ENCODE measurements around the gene NINJ2. TPM values are rescaled to one million over a fixed set of nuclear protein-coding genes. Genes with fewer than 3 reads are reported as not detected.
A peak's percentile ranks its signal among the peaks of the same experiment; 100 is the strongest.
"Not testable (repeated sequence)": the region's sequence is repeated elsewhere in the genome, so short reads cannot be mapped to it uniquely, and the experiment has no call there.

The NINJ2 gene
- total RNA-seq, 2 donors from 2014 or later, result 5.2 to 7.0 TPM

- intact Hi-C loops (cut with DNase I), result loop anchor here (10.0 kb wide), 3 partner anchors 65 to 365 kb away; partner anchors contain the start of genes RAD52 (in 1 of the 2) and WNK1 (in 1 of the 2)
- ATAC-seq (no peak), DNase-seq (no peak)
These were observed 83.7 kb downstream of the NINJ2 start for GRCh38 chr12:579420-580110.

GRCh38 chr12:578748-579419 lies 84.4 kb downstream of the NINJ2 start:
- no peak for ATAC-seq

DNA sequence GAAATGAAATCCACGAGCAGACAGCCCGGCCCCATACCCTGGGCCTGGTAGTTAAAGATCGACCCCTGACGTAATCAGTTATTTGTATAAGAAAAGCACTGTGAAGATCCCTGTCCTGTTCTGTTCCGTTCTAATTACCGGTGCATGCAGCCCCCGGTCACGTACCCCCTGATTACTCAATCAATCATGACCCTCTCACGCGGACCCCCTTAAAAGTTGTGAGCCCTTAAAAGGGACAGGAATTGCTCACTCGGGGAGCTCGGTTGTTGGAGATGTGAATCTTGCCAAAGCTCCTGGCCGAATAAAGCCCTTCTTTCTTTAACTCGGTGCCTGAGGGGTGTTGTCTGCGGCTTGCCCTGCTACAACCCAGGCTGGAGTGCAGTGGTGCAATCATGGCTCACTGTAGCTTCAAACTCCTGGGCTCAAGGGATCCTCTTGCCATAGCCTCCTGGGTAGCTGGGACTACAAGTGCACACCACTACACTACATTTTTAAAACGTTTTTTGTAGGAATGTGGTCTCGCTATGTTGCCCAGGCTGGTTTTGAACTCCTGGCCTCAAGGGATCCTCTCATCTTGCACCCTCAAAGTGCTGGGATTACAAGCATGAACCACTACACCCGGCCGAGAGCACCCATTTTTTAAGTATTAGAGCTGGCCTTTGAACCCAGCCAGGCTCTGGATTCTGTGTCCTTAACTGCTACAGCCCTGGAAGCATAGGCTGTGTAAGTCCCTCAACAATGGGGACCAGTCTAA lies 85.1 kb downstream of the NINJ2 start:
- peak; percentile 9 for DNase-seq
- not testable (repeated sequence) for ATAC-seq
- intact Hi-C loops (cut with DNase I), result loop anchor here (10.0 kb wide), 2 partner anchors 177 to 367 kb away; partner anchors contain the start of genes RAD52 (in 1 of the 2) and WNK1 (in 1 of the 2)

More at GRCh38 chr12:578748-579419, 84.4 kb downstream of the NINJ2 start:
- peak; percentile 21 for DNase-seq
- intact Hi-C loops (cut with DNase I), result loop anchor here (10.0 kb wide), 2 partner anchors 176 to 366 kb away; partner anchors contain the start of genes RAD52 (in 1 of the 2) and WNK1 (in 1 of the 2)

DNA sequence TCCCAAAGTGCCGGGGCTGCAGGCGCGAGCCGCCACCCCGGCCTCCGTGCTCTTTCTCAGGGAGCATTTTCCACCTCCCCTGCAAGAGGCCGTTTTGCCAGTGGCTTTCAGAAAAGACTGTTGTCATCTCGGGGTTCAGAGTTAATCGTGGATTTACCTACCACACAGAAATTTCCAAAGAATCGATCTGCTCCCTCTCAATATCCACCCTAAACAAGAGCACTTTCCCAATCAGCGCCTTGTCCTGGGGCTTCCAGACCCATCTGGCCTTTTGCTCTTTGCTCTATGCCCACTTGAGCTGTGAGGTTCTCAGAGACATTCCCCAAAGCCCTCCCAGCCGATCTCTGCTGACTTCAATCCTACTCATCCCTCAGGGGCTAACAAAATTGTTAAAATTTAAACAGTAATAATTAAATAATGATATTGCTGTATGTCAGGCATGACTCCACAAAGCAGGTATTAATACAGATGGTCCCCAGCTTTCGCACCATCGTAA lies 86.6 kb downstream of the NINJ2 start:
- DNase-seq (no peak), ATAC-seq (no peak)

GRCh38 chr12:575948-576614 lies 87.2 kb downstream of the NINJ2 start:
- intact Hi-C loops (cut with DNase I), result loop anchor here (10.0 kb wide), 2 partner anchors 179 to 369 kb away; partner anchors contain the start of genes RAD52 (in 1 of the 2) and WNK1 (in 1 of the 2)
- DNase-seq (peak; percentile 84), ATAC-seq (peak; percentile 64 to 69)

More for the DNA sequence above, 86.6 kb downstream of the NINJ2 start:
- intact Hi-C loops (cut with DNase I), result loop anchor here (10.0 kb wide), 2 partner anchors 178 to 368 kb away; partner anchors contain the start of genes RAD52 (in 1 of the 2) and WNK1 (in 1 of the 2)

- ATAC-seq (peak in 1 of 2 donors; percentile 9), DNase-seq (peak; percentile 59)
- intact Hi-C loops (cut with DNase I), result loop anchor here (10.0 kb wide), 2 partner anchors 180 to 370 kb away; partner anchors contain the start of genes RAD52 (in 1 of the 2) and WNK1 (in 1 of the 2)
These were observed 88.1 kb downstream of the NINJ2 start for GRCh38 chr12:575129-575502.

DNA sequence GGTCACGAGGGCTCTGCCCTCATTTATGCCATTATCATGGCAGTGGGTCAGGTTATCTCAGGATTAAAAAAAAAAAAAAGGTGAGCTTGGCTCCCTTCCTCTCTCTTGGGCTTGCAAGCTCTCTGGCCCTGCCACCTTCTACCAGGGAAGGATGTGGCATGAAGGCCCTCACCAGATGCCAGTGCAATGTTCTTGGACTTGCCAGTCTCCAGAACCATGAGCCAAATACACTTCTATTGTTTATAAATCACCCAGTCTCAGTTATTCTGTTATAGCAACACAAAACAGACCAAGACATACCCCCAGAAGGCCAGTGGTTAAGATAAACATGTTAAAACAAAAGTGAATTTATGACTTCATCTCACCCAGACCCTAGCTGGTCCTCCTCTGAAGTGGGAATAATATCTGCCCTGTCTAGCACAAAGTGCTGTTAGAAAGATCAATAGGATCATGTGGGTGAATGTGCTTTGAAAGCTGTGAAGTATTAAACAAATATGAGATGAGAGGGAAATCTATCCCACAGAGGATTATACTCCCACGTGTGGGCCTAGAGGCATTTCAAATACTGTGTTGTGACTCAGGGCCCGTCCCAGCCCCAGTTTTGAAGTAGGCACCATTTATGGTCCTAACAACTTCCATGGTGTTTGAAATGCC lies 88.6 kb downstream of the NINJ2 start:
- peak; percentile 7 for DNase-seq
- intact Hi-C loops (cut with DNase I), result loop anchor here (5.0 to 10.0 kb wide), 3 partner anchors 58 to 370 kb away; partner anchors contain the start of genes RAD52 (in 1 of the 2) and WNK1 (in 1 of the 2)
- no peak for ATAC-seq

- ATAC-seq, result no peak
- intact Hi-C loops (cut with DNase I), result loop anchor here (5.0 to 10.0 kb wide), 3 partner anchors 59 to 372 kb away; partner anchors contain the start of genes RAD52 (in 1 of the 2) and WNK1 (in 1 of the 2)
- peak; percentile 1 for DNase-seq
These were observed 90.0 kb downstream of the NINJ2 start for GRCh38 chr12:573232-573631.

DNA sequence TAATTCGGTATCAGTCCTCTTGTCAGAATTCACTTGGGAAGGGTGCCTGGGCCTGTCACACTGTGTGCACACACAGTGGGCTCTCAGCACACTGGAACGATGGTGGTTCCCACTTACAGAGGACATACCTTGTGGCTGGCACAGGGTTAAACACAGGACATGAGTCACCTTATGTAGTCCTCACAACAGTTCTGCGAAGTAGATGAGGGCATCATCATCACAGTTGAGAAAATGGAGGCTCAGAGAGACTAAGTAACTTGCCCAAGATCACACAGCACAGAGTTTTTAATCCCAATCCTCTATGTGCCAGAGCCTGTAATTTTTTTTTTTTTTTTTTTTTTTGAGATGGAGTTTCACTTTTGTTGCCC lies 90.7 kb downstream of the NINJ2 start:
- no peak for ATAC-seq
- intact Hi-C loops (cut with DNase I), result loop anchor here (5.0 to 10.0 kb wide), 3 partner anchors 60 to 372 kb away; partner anchors contain the start of genes RAD52 (in 1 of the 2) and WNK1 (in 1 of the 2)
- no peak for DNase-seq

DNA sequence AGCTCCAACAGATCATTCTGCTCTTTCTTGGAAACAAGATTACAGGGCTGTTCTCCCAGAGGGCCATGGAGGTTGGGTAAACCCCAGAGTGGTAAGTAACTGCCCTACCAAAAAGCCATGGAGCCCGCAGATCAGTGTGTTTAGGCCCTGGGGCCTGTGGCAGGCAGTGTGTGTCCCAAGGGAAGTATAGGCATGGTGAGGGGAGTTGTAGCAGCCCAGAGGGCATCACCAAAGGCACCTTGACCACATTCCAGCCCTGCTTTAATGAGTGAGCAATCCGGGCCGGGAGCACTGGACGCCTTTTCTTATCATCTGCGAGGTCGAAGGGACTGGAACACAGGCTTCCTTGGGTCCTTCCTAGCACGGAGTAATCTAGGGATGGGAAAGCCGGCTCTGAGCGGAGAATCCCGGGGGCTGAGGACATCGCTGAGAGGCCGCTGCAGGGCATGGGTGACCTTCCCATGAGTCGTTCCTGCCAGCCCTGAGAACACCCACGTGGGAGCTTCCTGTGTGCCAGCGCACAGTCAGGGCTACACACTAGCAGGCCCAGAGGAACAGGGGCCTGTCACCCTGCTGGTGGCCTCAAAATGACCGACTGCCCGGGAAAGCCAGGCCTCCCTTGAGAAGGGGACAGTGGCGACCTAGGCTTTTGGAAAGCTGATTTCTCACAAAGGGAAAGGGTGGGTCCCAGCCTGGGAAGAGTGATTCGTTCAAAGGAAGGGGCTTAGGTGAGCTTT lies 91.3 kb downstream of the NINJ2 start:
- DNase-seq, result peak; percentile 58
- ATAC-seq, result peak; percentile 13 to 27
- intact Hi-C loops (cut with DNase I), result loop anchor here (5.0 to 10.0 kb wide), 3 partner anchors 60 to 373 kb away; partner anchors contain the start of genes RAD52 (in 1 of the 2) and WNK1 (in 1 of the 2)

DNA sequence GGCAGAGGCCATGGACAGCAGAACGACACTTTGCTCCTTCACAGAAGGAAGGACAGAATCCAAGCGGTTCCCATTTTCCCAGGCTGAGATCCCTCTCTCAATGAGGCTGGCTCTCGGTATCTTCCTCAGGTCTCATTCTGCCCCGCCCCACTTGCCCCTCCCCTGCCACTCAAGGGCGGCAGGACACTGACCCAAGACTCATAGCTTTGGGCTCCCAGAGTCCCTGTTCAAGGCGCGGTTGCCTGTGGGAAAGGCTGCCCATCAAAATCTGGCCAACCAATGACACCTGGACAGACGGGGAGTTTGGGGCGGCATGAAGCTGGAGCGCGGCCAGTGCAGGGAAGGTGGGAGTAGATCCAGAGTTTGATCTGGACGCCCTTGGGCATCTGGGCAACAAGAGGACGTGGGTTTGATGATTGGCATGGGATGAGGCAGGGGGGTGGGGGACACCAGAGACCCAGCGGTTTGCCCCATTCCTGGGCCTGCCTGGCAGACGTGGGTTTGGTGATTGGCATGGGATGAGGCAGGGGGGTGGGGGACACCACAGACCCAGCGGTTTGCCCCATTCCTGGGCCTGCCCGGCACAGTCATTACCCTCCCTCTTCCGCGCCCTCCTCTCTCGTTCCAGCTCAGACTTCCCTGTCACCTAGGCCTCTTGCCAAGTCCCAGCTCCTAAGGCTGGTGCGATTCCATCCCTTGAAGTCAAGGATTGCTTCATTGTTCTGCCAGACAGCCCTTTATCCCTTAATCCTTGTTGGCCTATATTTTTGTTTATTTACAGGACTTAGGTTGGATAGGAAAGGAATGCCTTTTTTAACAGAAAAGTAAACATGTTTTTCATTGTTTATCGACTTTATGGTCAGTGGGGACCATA lies 92.1 kb downstream of the NINJ2 start:
- peak; percentile 54 to 56 for ATAC-seq
- intact Hi-C loops (cut with DNase I), result loop anchor here (1.0 to 10.0 kb wide), 4 partner anchors 61 to 374 kb away; partner anchors contain the start of genes RAD52 (in 1 of the 2) and WNK1 (in 1 of the 2)
- DNase-seq, result peak; percentile 87

GRCh38 chr12:570435-570920 lies 92.8 kb downstream of the NINJ2 start:
- peak; percentile 88 for DNase-seq
- peak; percentile 76 to 88 for ATAC-seq
- intact Hi-C loops (cut with DNase I), result loop anchor here (1.0 to 10.0 kb wide), 4 partner anchors 62 to 374 kb away; partner anchors contain the start of genes RAD52 (in 1 of the 2) and WNK1 (in 1 of the 2)

GRCh38 chr12:569803-570434 lies 93.3 kb downstream of the NINJ2 start:
- DNase-seq (peak; percentile 93), ATAC-seq (peak; percentile 76 to 79)
- intact Hi-C loops (cut with DNase I), result loop anchor here (1.0 to 10.0 kb wide), 8 partner anchors 62 to 1005 kb away; partner anchors contain the start of genes RAD52 (in 2 of the 2) and WNK1 (in 1 of the 2)

- ATAC-seq (no peak), DNase-seq (no peak)
- intact Hi-C loops (cut with DNase I), result loop anchor here (5.0 to 10.0 kb wide), 5 partner anchors 246 to 1006 kb away; partner anchors contain the start of gene RAD52 (in 1 of the 2)
These were observed 94.1 kb downstream of the NINJ2 start for GRCh38 chr12:569091-569676.

Data from left cardiac atrium (tissue), 4 donors.